T-helper 1 cell treated with Interleukin-12 subunit alpha and Interleukin-12 subunit beta and Interleukin-4 antibody, amounts not matched to agents 30 μg/mL and 1 μg/mL, for 36 hours (primary cell): ENCODE measurements around the gene ARL14EPL.

Source experiments
- H3K27ac Mint-ChIP-seq: one replicate; pipeline ENCODE4 v1.8.0; 2021; ENCODE audit warnings: mild to moderate bottlenecking, mixed read lengths
- H3K27me3 Mint-ChIP-seq: one replicate; pipeline ENCODE4 v1.8.0; 2021; ENCODE audit warnings: low read depth, mixed read lengths
- H3K36me3 Mint-ChIP-seq: one replicate; pipeline ENCODE4 v1.8.0; 2021; ENCODE audit warnings: low read depth, mixed read lengths
- H3K4me1 Mint-ChIP-seq: one replicate; pipeline ENCODE4 v1.8.0; 2021; ENCODE audit warnings: low read depth, mixed read lengths
- H3K4me3 Mint-ChIP-seq: one replicate; pipeline ENCODE4 v1.8.0; 2021; ENCODE audit warnings: mild to moderate bottlenecking, moderate library complexity, mixed read lengths
- H3K9me3 Mint-ChIP-seq: one replicate; pipeline ENCODE4 v1.8.0; 2021; ENCODE audit warnings: mixed read lengths

Gene ARL14EPL

DNA sequence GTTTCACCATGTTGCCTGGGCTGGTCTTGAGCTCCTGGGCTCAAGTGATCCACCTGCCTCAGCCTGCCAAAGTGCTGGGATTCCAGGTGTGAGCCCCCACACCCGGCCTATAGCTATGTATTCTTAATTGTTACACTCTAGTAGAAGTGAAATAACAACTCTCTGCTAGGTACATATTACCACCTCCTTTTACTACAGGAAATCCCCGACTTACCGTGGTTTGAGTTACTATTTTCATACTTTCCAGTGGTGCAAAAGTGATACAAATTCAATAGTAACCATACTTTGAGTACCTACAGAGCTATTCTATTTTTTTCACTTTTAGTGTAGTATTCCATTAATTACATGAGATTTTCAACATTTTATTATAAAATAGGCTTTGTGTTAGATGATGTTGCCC, 719 bp downstream of the ARL14EPL start:
- no peak overlapping the region for H3K27ac Mint-ChIP-seq
- H3K4me1 Mint-ChIP-seq, result no peaks in the 10 kb centered on the region
- H3K4me3 Mint-ChIP-seq, result no peak overlapping the region

DNA sequence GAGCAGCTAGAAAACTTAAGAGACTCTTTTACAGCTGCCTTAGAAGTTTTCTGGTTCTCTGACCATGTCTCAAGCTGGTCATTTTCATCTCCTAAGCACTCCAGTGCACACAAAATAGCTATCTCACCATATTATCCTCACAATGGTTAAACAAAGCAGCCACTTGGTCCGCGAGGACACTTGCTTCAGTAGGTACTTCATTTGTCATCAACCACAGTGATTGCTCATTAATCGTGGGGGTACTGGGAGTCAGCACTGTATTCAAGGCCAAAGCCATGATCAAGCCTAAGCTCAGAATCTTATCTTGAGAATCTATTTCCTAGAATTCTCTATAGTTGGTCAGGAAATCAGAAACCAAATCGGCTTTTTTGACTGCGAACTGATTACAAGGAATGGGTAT, 2.9 kb downstream of the ARL14EPL start:
- H3K27ac Mint-ChIP-seq, result no peak overlapping the region
- H3K9me3 Mint-ChIP-seq, result no peaks in the 10 kb centered on the region
- H3K4me1 Mint-ChIP-seq, result no peaks in the 10 kb centered on the region
- H3K27me3 Mint-ChIP-seq, result peaks cover 21% of the 10 kb centered on the region
- H3K4me3 Mint-ChIP-seq, result no peak overlapping the region
- no peaks in the 10 kb centered on the region for H3K36me3 Mint-ChIP-seq

More for the DNA sequence above, 719 bp downstream of the ARL14EPL start:
- peaks cover 19% of the 10 kb centered on the region for H3K27me3 Mint-ChIP-seq
- no peaks in the 10 kb centered on the region for H3K9me3 Mint-ChIP-seq
- no peaks in the 10 kb centered on the region for H3K36me3 Mint-ChIP-seq

DNA sequence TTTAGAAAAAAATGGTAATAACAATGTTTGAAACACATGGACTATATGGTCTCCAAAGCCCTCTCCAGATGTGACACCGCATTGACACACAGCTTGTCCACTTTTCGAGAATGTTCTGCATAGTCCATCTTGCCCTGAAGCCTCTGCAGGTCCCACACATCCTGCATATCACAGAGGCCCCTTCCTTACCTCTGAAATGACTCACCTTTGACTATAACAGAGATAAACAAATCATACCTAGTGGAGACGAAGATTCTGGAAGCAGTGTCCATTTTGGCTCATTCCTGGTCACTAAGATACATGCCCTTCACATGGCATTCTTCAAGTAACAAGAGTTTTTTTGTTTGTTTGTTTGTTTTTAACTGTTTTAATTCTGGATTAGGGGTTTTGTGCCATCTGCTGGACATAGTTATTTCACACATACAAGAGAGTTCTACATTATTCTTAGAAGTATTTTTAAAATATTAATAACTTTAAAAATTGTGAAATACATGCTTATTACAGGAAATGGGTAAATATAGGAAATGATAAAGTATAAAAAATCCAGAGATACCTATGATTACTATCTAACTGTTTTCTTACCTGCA, 5.1 kb downstream of the ARL14EPL start:
- Mint-ChIP-seq H3K4me3 (no peak overlapping the region), H3K36me3 (no peaks in the 10 kb centered on the region), H3K9me3 (no peaks in the 10 kb centered on the region), H3K27ac (no peak overlapping the region), H3K27me3 (peaks cover 25% of the 10 kb centered on the region), H3K4me1 (no peaks in the 10 kb centered on the region)

DNA sequence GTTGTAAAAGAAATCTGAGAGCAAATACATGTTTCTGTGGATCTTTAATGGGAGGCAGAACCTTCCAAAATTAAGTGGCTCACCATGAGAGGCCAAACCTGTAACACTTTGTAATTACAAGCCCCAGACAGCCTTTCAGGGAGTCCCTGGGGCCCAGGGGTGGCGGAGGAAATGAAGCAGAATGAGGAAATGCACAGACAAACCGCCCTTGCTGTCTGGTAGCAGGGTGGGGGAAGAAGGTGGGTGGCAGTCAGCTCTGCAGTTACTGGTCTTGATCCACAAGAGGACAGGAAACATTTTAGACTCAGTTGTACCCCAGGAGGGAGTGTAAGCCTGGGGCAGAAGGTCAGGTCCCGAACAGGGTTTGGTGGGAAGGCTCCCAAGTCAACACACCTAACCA, 6.5 kb downstream of the ARL14EPL start:
- no peak overlapping the region for H3K27ac Mint-ChIP-seq
- H3K4me3 Mint-ChIP-seq, result no peak overlapping the region
- no peaks in the 10 kb centered on the region for H3K9me3 Mint-ChIP-seq
- no peaks in the 10 kb centered on the region for H3K4me1 Mint-ChIP-seq
- peaks cover 29% of the 10 kb centered on the region for H3K27me3 Mint-ChIP-seq
- H3K36me3 Mint-ChIP-seq, result no peaks in the 10 kb centered on the region

DNA sequence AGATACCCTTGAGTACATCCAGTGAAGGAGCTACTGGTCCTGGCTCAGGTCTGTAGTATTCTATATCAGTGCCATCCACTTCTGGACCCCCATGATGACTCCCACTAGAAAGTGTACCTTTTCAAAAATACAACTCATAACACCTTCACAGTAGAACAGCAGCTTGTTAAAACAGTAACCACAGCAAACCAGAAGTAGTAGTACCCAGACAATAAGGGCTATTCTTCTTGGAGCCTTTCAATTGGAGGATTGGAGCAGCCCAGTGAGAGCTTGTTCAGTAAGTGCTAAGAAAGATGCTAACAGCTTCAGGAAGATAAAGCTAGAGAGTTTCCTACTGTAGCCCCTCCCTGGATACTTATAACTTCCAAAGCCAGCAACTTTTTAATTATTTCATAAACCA, 10.1 kb downstream of the ARL14EPL start:
- Mint-ChIP-seq H3K4me1 (no peaks in the 10 kb centered on the region), H3K27me3 (peaks cover 25% of the 10 kb centered on the region), H3K4me3 (no peak overlapping the region), H3K27ac (no peak overlapping the region), H3K36me3 (no peaks in the 10 kb centered on the region), H3K9me3 (no peaks in the 10 kb centered on the region)

DNA sequence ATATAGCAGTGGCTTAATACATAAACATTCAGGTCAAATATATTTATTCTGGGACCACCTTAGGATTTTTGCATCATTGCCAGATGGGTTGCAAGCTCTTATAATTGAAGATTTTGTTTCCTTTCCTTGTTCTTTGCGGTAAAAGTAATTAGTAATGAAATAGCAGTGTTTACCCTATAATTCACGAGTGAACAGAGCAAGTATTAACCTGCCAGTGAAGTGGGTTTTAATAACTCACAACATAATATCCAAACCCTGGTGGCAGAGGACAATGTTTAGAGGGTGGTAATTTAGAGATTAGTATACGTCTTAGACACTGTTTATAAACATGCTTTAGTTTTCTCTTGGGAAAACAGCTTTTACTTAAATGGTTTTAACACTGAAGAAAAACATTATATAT, 11.8 kb downstream of the ARL14EPL start:
- Mint-ChIP-seq H3K9me3 (no peaks in the 10 kb centered on the region), H3K27me3 (peaks cover 24% of the 10 kb centered on the region), H3K4me3 (no peak overlapping the region), H3K36me3 (no peaks in the 10 kb centered on the region), H3K4me1 (no peaks in the 10 kb centered on the region), H3K27ac (no peak overlapping the region)

DNA sequence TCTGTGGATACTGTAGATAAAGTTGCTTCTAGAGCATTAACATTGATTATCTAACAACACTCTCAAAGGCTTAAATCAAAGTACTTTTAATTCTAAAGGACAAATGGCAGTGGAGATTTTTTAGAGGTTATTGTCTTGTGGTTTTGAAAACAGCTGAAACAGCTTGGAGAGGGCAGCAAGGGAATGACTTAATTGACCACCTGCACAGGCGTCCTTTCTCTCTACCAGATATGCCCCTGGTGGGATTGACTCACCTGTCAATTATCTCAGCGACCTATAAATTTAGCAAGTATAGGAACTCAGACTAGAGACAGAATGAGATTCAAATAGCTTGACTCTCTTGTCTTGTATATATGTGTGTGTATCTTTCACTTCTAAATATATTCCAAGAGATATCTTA, 13.5 kb downstream of the ARL14EPL start:
- Mint-ChIP-seq H3K4me1 (no peaks in the 10 kb centered on the region), H3K4me3 (no peak overlapping the region), H3K36me3 (no peaks in the 10 kb centered on the region), H3K27me3 (peaks cover 24% of the 10 kb centered on the region), H3K27ac (no peak overlapping the region), H3K9me3 (no peaks in the 10 kb centered on the region)

DNA sequence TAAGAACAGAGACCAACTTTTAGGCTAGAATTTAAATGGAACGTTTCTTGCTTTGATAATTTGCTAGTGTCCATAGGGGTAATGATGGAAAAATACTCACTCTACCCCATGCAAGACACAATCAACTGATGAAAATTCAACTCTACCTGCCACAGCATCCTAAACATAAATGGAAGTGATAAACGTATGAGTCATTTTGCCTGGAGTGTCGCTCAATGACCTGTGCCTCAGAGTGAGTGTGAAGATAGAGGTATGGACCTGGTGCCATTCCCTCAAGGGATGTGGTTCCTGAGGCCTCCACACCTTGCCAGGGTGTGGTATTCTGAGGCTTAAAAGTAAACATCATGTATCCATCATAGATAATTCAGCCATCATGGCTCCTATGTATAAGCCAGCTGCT, 14.0 kb downstream of the ARL14EPL start:
- no peak overlapping the region for H3K27ac Mint-ChIP-seq
- H3K27me3 Mint-ChIP-seq, result peaks cover 27% of the 10 kb centered on the region
- H3K9me3 Mint-ChIP-seq, result no peaks in the 10 kb centered on the region
- H3K36me3 Mint-ChIP-seq, result no peaks in the 10 kb centered on the region
- no peak overlapping the region for H3K4me3 Mint-ChIP-seq
- no peaks in the 10 kb centered on the region for H3K4me1 Mint-ChIP-seq

DNA sequence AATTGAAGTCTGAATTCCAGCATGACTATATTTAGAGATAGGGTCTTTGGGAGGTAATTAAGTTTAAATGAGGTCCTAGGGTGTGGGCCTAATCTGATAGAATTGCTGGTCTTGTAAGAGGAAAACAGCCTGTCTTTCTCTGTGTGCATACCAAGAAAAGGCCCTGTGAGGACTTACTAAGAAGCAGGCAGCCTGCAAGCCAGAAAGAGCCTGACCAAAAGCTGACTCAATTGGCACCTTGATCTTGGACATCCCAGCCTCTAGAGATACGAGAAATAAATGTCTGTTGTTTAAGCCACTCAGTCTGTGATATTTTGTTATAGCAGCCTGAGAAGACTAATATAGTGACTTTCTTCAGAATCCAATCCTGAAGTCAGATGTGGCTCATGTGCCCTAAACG, 14.6 kb downstream of the ARL14EPL start:
- Mint-ChIP-seq H3K36me3 (no peaks in the 10 kb centered on the region), H3K4me1 (no peaks in the 10 kb centered on the region), H3K27me3 (peaks cover 27% of the 10 kb centered on the region), H3K27ac (no peak overlapping the region), H3K4me3 (no peak overlapping the region), H3K9me3 (no peaks in the 10 kb centered on the region)

DNA sequence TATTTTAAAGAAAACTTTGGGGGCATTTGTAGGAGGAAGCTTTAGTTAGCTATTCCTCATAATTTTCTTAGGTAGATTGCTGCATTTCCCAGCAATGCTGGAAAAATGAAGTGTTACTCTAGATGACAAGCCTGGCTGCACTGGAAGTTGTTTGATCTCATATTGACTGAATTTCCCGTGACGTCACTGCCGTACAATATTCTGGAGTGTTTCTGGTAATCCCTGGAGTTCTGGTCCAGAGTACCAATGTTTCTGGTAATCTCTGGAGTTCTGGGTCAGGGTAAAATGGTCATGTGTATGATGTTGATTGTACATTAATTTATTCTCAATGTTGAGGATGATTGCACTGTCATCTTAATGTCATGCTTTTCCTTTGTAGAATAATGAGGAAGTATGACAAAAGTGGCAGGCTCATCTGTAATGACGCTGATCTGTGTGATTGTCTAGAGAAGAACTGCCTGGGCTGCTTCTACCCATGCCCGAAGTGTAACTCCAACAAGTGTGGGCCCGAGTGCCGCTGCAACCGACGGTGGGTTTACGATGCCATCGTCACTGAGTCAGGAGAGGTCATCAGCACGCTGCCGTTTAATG, 26.2 kb downstream of the ARL14EPL start:
- Mint-ChIP-seq H3K4me3 (no peak overlapping the region), H3K9me3 (no peaks in the 10 kb centered on the region), H3K27me3 (peaks cover 14% of the 10 kb centered on the region), H3K36me3 (no peaks in the 10 kb centered on the region), H3K4me1 (no peaks in the 10 kb centered on the region), H3K27ac (no peak overlapping the region)

DNA sequence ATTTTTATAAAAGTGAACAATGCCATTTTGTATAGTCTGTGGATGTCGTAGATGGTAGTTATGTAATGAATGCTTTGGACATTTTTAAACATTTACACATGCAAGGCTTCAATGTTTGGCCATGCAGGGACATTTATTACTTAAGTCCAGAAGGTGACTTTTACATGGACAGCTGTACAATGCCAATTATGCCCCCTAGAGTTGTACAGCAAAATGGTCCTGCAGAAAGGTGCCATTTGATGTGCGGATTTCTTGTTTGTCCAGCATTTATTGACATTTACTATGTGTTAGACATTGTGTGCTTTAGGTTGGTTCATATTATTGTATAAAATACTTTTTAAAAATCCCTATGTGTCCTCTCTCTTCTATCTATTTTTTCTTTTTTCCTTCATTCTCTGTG, 30.1 kb downstream of the ARL14EPL start:
- Mint-ChIP-seq H3K27me3 (peaks cover 36% of the 10 kb centered on the region), H3K27ac (no peak overlapping the region), H3K4me3 (no peak overlapping the region), H3K36me3 (no peaks in the 10 kb centered on the region), H3K4me1 (no peaks in the 10 kb centered on the region), H3K9me3 (no peaks in the 10 kb centered on the region)

DNA sequence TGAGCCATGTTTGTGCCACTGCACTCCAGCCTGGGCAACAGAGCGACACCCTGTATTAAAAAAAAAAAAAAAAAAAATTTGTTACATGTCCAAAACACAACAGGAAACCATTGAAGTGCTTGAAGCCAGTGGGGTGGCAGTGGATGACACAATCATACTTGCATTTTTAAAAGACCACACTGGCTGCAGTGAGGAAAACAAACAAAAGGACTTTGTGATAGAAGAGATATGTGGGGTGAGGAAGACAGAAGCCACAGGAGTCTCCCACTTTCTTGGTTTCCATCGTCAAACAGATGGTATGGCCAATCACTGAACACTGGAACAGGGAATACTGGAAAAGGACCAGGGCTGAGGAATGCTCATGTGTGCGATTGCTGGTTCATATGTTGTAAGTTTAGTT, 31.7 kb downstream of the ARL14EPL start:
- Mint-ChIP-seq H3K4me1 (no peaks in the 10 kb centered on the region), H3K36me3 (no peaks in the 10 kb centered on the region), H3K4me3 (no peak overlapping the region)

DNA sequence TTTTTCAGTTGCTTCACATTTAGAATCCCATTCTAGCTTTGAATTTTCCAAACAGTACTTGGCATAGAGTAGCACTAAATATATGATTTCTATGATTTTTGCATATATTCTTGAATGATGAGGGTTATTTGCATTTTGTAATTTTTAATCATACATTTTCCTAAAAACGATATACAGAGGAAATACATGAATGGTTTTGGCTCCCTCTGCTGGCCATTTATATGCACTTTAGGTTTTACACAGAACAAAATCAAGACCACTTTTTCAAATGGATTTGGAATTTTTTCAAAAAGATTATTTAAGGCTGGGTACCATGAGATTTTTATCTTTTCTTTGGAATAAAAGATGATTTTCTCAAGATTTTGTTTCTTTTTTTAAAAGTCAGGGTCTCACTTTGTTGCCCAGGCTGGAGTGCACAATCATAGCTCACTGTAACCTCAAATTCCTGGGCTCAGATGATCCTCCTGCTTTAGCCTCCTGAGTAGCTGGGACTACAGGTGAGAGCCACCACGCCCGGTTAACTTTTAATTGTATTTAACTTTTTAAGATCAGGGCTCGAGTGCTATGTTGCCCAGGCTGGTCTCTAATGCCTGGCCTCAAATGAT, 35.9 kb downstream of the ARL14EPL start:
- no peak overlapping the region for H3K27ac Mint-ChIP-seq
- no peaks in the 10 kb centered on the region for H3K36me3 Mint-ChIP-seq
- H3K4me1 Mint-ChIP-seq, result no peaks in the 10 kb centered on the region
- peaks cover 46% of the 10 kb centered on the region for H3K27me3 Mint-ChIP-seq
- H3K9me3 Mint-ChIP-seq, result no peaks in the 10 kb centered on the region
- no peak overlapping the region for H3K4me3 Mint-ChIP-seq

More for the DNA sequence above, 31.7 kb downstream of the ARL14EPL start:
- Mint-ChIP-seq H3K27me3 (peaks cover 28% of the 10 kb centered on the region), H3K9me3 (no peaks in the 10 kb centered on the region), H3K27ac (no peak overlapping the region)

DNA sequence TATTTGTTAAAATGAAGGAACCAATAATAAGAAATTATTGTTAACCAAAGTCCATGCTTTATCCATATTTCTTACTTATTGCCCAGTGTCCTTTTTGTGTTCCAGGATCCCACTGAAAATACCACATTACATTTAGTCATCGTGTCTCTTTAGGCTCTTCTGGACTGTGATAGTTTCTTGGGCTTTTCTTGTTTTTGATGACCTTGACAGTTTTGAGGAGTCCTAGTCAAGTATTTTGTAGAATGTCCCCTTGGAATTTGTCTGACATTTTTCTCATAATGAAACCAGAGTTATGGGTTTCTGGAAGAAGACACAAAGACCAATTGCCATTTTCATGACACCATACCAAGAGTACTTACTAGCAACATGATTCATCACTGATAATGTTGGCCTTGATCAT, 38.9 kb downstream of the ARL14EPL start:
- Mint-ChIP-seq H3K27me3 (peaks cover 36% of the 10 kb centered on the region), H3K4me1 (no peaks in the 10 kb centered on the region), H3K27ac (no peak overlapping the region), H3K9me3 (no peaks in the 10 kb centered on the region), H3K4me3 (no peak overlapping the region), H3K36me3 (no peaks in the 10 kb centered on the region)

DNA sequence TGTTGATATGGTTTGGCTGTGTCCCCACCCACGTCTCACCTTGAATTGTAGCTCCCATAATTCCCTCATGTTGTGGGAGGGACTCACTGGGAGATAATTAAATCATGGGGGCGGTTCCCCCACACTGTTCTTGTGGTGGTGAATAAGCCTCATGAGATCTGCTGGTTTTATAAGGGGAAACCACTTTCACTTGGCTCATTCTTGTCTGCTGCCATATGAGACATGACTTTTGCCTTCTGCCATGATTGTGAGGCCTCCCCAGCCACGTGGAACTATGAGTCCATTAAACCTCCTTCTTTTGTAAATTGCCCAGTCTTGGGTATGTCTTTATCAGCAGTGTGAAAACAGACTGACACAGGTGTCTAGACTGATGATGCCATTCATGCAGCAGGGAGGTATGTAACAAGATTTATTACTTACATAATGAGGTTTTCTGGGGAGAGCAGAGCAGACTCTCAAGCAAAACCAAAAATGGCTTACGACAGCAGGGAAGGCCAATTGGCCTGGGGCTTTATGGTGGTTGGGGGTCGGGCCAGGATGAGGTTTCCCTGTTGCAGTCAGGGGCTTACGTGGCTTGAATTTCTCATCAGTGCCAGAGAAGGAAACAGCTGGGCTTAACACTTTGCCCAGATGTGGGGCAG, 43.0 kb downstream of the ARL14EPL start:
- Mint-ChIP-seq H3K4me3 (no peak overlapping the region), H3K27me3 (peaks cover 24% of the 10 kb centered on the region), H3K9me3 (no peaks in the 10 kb centered on the region), H3K27ac (no peak overlapping the region), H3K4me1 (no peaks in the 10 kb centered on the region), H3K36me3 (no peaks in the 10 kb centered on the region)
